NCI-H345 treated with DMSO at 0.1 percent for 48 hours (cell line): Measurements from ENCODE around the gene USP10.

ENCODE experiments used
- DNase-seq: peaks from one replicate; lab custom pipeline; 2025; ENCODE audit not compliant: unreplicated experiment; lab: John Stamatoyannopoulos, UW

The USP10 gene

DNA sequence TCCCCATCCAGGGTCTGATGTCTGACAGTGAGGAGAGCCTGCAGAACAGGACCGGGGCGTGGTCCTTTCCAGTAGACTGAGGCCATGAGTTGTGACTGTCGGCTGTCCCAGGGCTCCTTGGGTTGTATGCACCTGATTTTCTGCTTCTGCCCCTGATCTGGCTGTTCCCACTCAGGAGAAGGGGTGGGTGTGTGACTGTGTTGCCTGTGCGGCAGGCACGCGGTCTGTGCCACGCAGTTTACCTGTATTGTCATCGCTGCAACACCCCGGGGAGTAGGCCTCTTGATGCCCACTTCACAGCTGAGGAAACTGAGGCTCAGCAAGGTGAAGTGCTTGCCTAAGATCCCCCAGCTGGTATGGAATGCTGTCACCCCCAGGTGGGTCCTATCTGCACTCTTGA, 121.4 kb downstream of the USP10 start:
- no peak for DNase-seq

DNA sequence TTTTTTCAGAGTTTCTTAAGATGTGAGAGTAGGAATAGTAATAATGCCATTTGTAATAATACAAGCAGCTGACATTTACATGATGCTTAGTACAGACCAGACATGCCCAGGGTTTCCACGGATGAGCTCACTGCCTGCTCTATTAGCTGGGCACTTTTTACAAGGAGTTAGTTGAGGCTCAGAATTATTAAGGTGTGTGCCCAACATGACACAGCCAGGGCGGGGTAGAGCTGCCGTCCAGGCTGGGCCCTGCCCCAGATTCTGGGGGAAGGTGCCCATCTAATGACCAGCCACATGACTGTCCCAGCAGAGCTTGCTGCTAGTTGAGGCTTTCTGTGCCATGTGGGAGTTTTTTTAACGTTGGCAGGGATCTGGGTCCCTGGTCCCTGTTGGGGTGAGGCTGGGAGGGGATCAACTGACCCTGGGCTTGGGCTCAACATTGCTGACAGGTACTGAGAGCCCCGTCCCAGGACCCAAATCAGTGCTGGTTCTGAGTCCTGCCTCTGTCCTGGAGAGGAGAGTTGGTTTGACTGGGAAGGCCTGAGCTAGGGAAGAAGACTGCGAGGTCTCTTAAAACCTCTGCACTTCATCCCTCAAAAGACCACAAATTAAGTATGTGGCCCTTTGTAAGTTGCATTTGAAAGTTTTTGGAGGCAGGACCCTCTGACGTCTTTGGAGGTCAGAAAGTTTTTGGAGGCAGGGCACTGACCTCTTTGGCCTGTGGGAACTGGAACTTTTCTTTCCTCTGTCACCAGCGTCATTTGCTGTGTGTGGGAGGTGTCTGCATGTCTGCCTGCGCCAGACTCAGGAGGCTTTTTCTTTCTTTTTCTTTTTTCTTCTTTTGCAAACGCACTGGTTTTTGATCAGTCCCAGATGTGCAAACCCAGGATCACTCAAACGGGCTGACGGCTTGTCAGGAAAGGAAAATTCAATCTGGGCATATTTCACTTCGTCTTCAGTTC, 122.2 kb downstream of the USP10 start:
- DNase-seq: no peak

DNA sequence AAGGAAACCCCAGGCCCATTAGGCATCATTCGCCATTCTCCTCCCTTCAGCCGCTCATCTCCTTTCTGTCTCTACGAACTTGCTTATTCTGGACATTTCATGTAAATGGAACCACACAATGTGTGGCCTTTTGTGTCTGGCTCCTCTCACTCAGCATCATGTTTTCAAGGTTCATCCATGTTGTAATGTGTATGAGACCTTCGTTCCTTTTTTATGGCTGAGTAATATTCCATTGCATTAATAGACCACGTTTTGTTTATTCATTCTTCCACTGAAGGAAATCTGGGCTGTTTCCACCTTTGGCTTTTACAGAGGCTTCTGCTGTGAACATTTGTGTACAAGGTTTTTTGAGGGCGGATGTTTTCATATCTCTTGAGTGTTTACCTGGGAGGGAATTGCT, 123.2 kb downstream of the USP10 start:
- DNase-seq: no peak

DNA sequence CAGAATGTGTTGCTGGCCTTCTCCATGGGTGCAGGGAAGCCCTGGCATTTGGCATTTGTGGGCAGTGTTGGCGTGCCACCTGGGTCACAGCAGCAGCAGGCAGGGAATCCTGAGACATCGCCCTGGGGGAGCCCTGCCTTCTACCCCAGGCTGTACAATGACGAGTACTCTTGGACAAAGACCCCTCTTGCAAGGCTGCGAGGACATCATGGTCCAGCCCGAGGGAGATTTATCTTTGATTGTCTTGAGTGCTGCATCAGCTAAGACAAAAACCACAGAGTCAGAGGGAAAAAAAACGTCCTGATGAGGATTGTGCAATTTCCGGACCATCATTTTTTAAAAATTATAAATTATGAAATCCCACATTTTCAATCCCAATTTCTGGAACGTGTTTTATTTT, 123.7 kb downstream of the USP10 start:
- no peak for DNase-seq

DNA sequence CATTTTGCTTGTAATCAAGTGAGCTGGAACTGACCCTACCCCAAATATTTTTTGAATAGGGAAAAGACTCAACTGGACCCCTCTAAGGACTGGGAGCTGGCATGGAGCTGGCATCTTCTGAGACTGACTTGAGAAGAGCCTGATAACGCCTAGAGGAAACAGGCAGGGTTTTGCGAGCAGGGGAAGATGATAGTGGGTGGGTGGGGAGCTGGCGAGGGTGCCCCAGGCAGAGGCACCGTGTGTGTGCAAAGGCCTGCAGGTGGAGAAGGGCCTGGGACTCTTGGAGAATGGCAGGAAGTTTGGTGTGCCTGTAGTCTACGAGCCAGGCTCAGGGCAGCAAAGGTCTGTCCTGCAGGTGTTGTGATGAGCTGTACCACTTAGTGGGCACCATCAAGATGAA, 124.1 kb downstream of the USP10 start:
- DNase-seq: no peak

DNA sequence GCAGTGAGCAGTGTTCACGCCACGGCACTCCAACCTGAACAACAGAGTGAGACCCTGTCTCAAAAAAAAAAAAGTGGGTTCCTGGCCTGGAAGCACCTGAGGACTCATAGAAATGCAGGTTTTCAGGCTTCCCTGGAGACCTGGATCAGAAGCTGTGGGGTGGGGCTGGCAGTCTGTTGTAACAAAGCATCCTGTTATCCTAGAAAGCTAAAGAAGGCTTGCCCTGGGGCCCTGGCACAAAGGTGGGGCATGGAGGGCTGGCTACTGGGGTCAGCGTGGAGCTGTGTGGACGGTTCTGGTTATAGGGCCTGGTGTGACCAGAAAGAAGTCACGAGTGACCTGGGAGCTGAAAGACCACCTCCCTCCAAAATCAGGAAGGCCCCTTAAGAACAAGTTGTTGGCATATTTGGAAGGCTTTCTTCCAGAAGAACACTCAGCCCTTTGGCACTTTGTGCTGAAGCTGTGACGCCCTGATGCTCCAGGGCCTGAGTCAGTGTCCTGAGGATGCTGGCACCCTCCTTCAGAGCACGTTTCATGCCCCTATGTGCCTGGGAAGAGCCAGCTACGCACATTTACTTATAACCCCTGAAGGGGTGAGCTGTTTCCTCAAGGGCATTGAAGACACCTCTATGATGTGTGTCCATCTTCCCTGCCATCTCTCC, 126.2 kb downstream of the USP10 start:
- DNase-seq: no peak

DNA sequence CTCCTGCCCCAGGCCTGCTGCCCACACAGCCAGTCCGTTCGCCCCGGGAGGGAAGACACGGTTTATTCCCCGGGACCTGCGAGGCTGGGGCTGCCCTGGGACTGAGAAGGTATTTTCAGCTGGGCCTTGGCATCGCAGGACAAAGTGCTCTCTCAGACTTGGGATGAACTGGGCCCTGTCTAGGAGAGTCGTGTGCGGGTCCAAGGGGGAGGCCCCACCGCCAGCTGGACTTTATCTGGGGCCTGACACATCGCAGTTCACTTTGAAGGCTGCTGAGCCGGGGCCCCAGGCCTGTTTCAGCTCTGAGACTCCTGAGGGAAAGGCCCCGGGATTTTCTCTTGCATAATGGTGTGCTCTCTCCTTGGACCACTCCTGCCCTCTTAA, 126.8 kb downstream of the USP10 start:
- no peak for DNase-seq

DNA sequence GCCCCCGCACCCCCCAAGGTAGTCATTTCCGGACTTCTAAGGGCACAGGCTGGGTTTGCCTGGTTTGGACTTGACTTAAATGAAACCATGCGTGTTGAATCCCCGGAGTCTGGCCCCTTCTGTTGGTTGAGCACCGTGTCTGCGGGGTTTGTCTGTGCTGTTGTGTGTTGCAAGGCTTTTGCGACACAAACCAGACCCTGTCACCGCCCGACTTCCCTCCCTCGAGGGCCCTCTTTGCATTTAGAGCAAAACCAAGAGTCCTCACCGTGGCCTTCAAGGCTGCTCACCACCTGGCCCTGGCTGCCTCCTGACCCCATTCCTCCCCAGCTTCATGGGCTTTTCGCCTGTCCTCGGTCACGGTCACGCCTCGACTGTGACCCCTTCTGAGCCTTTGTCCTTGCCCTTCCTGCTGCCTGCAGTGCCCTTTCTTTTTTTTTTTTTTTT, 127.4 kb downstream of the USP10 start:
- DNase-seq: no peak

DNA sequence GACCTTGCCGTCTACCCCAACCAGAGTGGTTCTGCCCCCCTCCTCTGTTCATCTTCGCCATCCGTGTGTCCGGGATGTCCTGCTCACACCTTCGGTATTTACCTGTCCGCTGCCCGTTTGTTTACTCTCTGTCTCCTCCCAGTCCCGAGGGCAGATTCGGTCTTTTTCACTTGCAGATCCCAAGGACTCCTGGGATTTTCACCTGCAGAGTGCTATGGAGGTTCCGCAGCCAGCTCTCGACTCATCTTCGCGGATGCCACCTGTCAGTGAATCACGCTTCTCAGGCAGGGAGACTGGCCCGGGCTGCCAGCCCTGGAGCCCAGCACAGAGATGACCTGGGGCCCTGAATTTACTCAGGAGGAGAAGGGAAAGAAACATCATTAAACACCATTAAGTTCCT, 128.1 kb downstream of the USP10 start:
- DNase-seq: no peak

DNA sequence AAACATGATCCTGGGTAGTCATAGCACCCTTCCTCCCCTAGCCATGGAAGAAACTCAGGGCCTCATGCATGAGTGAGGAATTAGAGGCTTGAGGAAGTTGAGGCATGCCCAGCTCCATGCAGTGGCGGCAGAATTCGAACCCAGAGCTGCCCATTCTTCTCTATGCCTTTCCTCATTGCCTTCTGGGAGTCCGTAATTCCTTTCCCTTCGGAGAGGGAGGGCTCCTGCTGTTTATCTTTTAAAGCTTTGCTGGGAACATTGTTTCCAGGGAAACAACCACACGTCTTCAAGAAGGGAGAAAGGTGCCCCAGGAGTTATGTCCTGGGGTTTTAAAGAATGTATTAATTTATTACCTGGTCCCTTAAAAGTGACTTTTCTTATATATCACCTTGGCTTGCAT, 128.5 kb downstream of the USP10 start:
- DNase-seq: no peak
